BLaER1 (cell line): ENCODE results near the gene COL8A2.

Experiments
- H3K27ac ChIP-seq: shearing (Covaris generic); formaldehyde crosslinking; 2 replicates; pipeline ENCODE4 v1.8.1; 2022
- H3K27me3 ChIP-seq: shearing (Covaris generic); formaldehyde crosslinking; 2 replicates; pipeline ENCODE4 v1.8.1; 2022
- H3K36me3 ChIP-seq: shearing (Covaris generic); formaldehyde crosslinking; 2 replicates; pipeline ENCODE4 v1.8.1; 2022
- H3K4me1 ChIP-seq: shearing (Covaris generic); formaldehyde crosslinking; 2 replicates; pipeline ENCODE4 v1.8.1; 2022
- H3K4me2 ChIP-seq: shearing (Covaris generic); formaldehyde crosslinking; 2 replicates; pipeline ENCODE4 v1.8.1; 2022
- H3K4me3 ChIP-seq: shearing (Covaris generic); formaldehyde crosslinking; 2 replicates; pipeline ENCODE4 v1.8.1; 2022
- H3K9ac ChIP-seq: shearing (Covaris generic); formaldehyde crosslinking; 2 replicates; pipeline ENCODE4 v1.8.1; 2022
- H3K9me3 ChIP-seq: shearing (Covaris generic); formaldehyde crosslinking; 2 replicates; pipeline ENCODE4 v1.8.1; 2022
- H4K20me1 ChIP-seq: shearing (Covaris generic); formaldehyde crosslinking; 2 replicates; pipeline ENCODE4 v1.8.1; 2022
- Cebpa-rat ChIP-seq: shearing (Covaris generic); IDR thresholded peaks from 2 replicates; pipeline ENCODE4 v1.8.1; 2022

The COL8A2 gene

GRCh38 chr1:36116901-36117300, 8.1 kb downstream of the COL8A2 start:
- Histone ChIP-seq H3K4me1 (peaks cover 26% of the 10 kb centered on the region), H4K20me1 (no peaks in the 10 kb centered on the region), H3K9ac (no peak overlapping the region), H3K9me3 (no peaks in the 10 kb centered on the region), H3K4me3 (no peak overlapping the region), H3K4me2 (no peak overlapping the region), H3K27me3 (peaks cover 4% of the 10 kb centered on the region), H3K27ac (no peak overlapping the region), H3K36me3 (no peaks in the 10 kb centered on the region)
- no peak for TF ChIP-seq Cebpa-rat

- H3K4me2 ChIP-seq: no peak overlapping the region
- no peaks in the 10 kb centered on the region for H3K36me3 ChIP-seq
- H3K4me3 ChIP-seq: no peak overlapping the region
Measured at GRCh38 chr1:36115931-36116330, 9.1 kb downstream of the COL8A2 start.

GRCh38 chr1:36115200-36115669, 9.8 kb downstream of the COL8A2 start:
- no peak for TF ChIP-seq Cebpa-rat
- no peaks in the 10 kb centered on the region for H3K36me3 ChIP-seq
- no peak overlapping the region for H3K4me3 ChIP-seq
- no peak overlapping the region for H3K4me2 ChIP-seq
- H3K9ac ChIP-seq: no peak overlapping the region
- H4K20me1 ChIP-seq: no peaks in the 10 kb centered on the region
- no peaks in the 10 kb centered on the region for H3K9me3 ChIP-seq
- H3K27ac ChIP-seq: no peak overlapping the region
- no peaks in the 10 kb centered on the region for H3K27me3 ChIP-seq
- H3K4me1 ChIP-seq: peaks cover 16% of the 10 kb centered on the region

More at GRCh38 chr1:36115931-36116330, 9.1 kb downstream of the COL8A2 start:
- H3K9me3 ChIP-seq: no peaks in the 10 kb centered on the region
- peaks cover 23% of the 10 kb centered on the region for H3K4me1 ChIP-seq
- H3K9ac ChIP-seq: no peak overlapping the region
- no peak for TF ChIP-seq Cebpa-rat
- H3K27ac ChIP-seq: no peak overlapping the region
- no peaks in the 10 kb centered on the region for H3K27me3 ChIP-seq
- H4K20me1 ChIP-seq: no peaks in the 10 kb centered on the region

GRCh38 chr1:36114371-36114770, 10.7 kb downstream of the COL8A2 start:
- H3K9me3 ChIP-seq: no peaks in the 10 kb centered on the region
- no peak overlapping the region for H3K9ac ChIP-seq
- no peak for TF ChIP-seq Cebpa-rat
- no peak overlapping the region for H3K4me3 ChIP-seq
- no peaks in the 10 kb centered on the region for H3K36me3 ChIP-seq
- peaks cover 13% of the 10 kb centered on the region for H3K4me1 ChIP-seq
- H3K27ac ChIP-seq: no peak overlapping the region
- peak overlapping the region; percentile 57 for H3K4me2 ChIP-seq
- no peaks in the 10 kb centered on the region for H4K20me1 ChIP-seq
- no peaks in the 10 kb centered on the region for H3K27me3 ChIP-seq

- H4K20me1 ChIP-seq: no peaks in the 10 kb centered on the region
- H3K9ac ChIP-seq: no peak overlapping the region
Measured at GRCh38 chr1:36112823-36113222, 12.2 kb downstream of the COL8A2 start.

GRCh38 chr1:36111151-36111550, 13.9 kb downstream of the COL8A2 start:
- no peak for TF ChIP-seq Cebpa-rat
- Histone ChIP-seq H3K4me2 (no peak overlapping the region), H3K4me3 (no peak overlapping the region), H4K20me1 (no peaks in the 10 kb centered on the region), H3K27me3 (no peaks in the 10 kb centered on the region), H3K9me3 (no peaks in the 10 kb centered on the region), H3K36me3 (no peaks in the 10 kb centered on the region), H3K27ac (no peak overlapping the region), H3K9ac (no peak overlapping the region), H3K4me1 (peaks cover 45% of the 10 kb centered on the region)

More at GRCh38 chr1:36112823-36113222, 12.2 kb downstream of the COL8A2 start:
- TF ChIP-seq Cebpa-rat: no peak
- H3K4me3 ChIP-seq: no peak overlapping the region
- H3K27me3 ChIP-seq: no peaks in the 10 kb centered on the region
- H3K27ac ChIP-seq: no peak overlapping the region
- no peak overlapping the region for H3K4me2 ChIP-seq
- peaks cover 29% of the 10 kb centered on the region for H3K4me1 ChIP-seq
- H3K9me3 ChIP-seq: no peaks in the 10 kb centered on the region
- H3K36me3 ChIP-seq: no peaks in the 10 kb centered on the region

- Histone ChIP-seq H3K27ac (no peak overlapping the region), H3K4me3 (no peak overlapping the region), H3K9ac (no peak overlapping the region; the same call in 1 of the 2 replicates), H3K4me1 (peaks cover 42% of the 10 kb centered on the region), H3K4me2 (peak overlapping the region; percentile 68), H3K9me3 (no peaks in the 10 kb centered on the region), H4K20me1 (no peaks in the 10 kb centered on the region), H3K36me3 (no peaks in the 10 kb centered on the region), H3K27me3 (no peaks in the 10 kb centered on the region)
- TF ChIP-seq Cebpa-rat: no peak
Measured at GRCh38 chr1:36109041-36109679, 15.9 kb downstream of the COL8A2 start.

- Histone ChIP-seq H3K4me1 (peaks cover 38% of the 10 kb centered on the region), H3K9ac (no peak overlapping the region), H3K27ac (no peak overlapping the region), H3K4me3 (no peak overlapping the region), H4K20me1 (no peaks in the 10 kb centered on the region), H3K4me2 (peak overlapping the region; percentile 68), H3K27me3 (no peaks in the 10 kb centered on the region), H3K36me3 (no peaks in the 10 kb centered on the region), H3K9me3 (no peaks in the 10 kb centered on the region)
- TF ChIP-seq Cebpa-rat: no peak
Measured at GRCh38 chr1:36108314-36108713, 16.7 kb downstream of the COL8A2 start.

- TF ChIP-seq Cebpa-rat: no peak
Measured at GRCh38 chr1:36107394-36107793, 17.6 kb downstream of the COL8A2 start.

GRCh38 chr1:36106269-36106668, 18.8 kb downstream of the COL8A2 start:
- TF ChIP-seq Cebpa-rat: no peak
- Histone ChIP-seq H3K4me1 (peaks cover 38% of the 10 kb centered on the region), H3K27me3 (no peaks in the 10 kb centered on the region), H3K9me3 (no peaks in the 10 kb centered on the region), H3K27ac (no peak overlapping the region), H4K20me1 (no peaks in the 10 kb centered on the region), H3K36me3 (no peaks in the 10 kb centered on the region), H3K4me2 (no peak overlapping the region), H3K4me3 (no peak overlapping the region), H3K9ac (no peak overlapping the region)

More at GRCh38 chr1:36107394-36107793, 17.6 kb downstream of the COL8A2 start:
- H3K9me3 ChIP-seq: no peaks in the 10 kb centered on the region
- H3K27me3 ChIP-seq: no peaks in the 10 kb centered on the region
- H3K4me1 ChIP-seq: peaks cover 38% of the 10 kb centered on the region
- no peak overlapping the region for H3K4me3 ChIP-seq
- H3K9ac ChIP-seq: 0 out of 2 replicates have a peak overlapping the region, but pooled peaks have one; percentile 6
- H3K4me2 ChIP-seq: peak overlapping the region; percentile 68
- H4K20me1 ChIP-seq: no peaks in the 10 kb centered on the region
- no peaks in the 10 kb centered on the region for H3K36me3 ChIP-seq
- H3K27ac ChIP-seq: no peak overlapping the region
